Fibroblast of the aortic adventitia (primary cell): Measurements from ENCODE around the gene RAPGEF2. TPM values are rescaled to one million over a fixed set of nuclear protein-coding genes. Genes with fewer than 3 reads are reported as not detected.

Experiments
- DNase-seq: peaks from one replicate; pipeline ENCODE4 v3.0.0-alpha.2; 2010; ENCODE audit warnings: low read depth
- H3K4me3 ChIP-seq: 2 replicates; pipeline ENCODE4 v1.5.1; 2011; ENCODE audit warnings: low read depth, mild to moderate bottlenecking, control low read depth, low read length, moderate library complexity
- total RNA-seq: library from RNA; depleted of rRNA; stranded (reverse); fragments of >200 nt; gene quantifications from 2 replicates; pipeline ENCODE4 v1.2.3, GENCODE V29; 2012; ENCODE audit warnings: low replicate concordance
- TF ChIP-seq, protein P1 (sequence below): IDR thresholded peaks from 2 replicates; pipeline ENCODE4 v1.5.1; 2011; ENCODE audit warnings: mild to moderate bottlenecking, low read length, control low read depth, inconsistent platforms; ENCODE audit not compliant: insufficient read depth

Gene RAPGEF2
- total RNA-seq, 1 donor, result 44.0 TPM

DNA sequence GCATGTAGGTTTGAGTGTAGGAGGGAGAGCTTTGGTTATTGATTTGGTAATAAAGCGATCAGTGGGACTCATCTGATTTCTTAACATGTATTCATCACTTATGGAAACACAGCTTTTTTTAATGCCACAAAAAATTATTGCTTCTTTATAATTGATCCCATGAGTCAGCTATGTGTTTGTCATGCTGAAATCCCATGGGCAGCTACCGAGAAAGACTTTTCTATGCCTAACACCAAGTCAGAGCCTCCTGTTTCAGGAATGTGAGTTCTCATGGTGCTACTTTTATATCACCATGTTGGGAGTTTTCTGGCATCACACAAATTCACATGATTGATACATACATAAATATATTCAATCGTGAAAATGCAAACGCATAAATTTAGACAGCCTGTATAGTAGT, 165.7 kb downstream of the RAPGEF2 start:
- DNase-seq, result peak; percentile 55
- TF ChIP-seq, protein P1, sequence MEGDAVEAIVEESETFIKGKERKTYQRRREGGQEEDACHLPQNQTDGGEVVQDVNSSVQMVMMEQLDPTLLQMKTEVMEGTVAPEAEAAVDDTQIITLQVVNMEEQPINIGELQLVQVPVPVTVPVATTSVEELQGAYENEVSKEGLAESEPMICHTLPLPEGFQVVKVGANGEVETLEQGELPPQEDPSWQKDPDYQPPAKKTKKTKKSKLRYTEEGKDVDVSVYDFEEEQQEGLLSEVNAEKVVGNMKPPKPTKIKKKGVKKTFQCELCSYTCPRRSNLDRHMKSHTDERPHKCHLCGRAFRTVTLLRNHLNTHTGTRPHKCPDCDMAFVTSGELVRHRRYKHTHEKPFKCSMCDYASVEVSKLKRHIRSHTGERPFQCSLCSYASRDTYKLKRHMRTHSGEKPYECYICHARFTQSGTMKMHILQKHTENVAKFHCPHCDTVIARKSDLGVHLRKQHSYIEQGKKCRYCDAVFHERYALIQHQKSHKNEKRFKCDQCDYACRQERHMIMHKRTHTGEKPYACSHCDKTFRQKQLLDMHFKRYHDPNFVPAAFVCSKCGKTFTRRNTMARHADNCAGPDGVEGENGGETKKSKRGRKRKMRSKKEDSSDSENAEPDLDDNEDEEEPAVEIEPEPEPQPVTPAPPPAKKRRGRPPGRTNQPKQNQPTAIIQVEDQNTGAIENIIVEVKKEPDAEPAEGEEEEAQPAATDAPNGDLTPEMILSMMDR, result no peak
- peak overlapping the region; percentile 60 for H3K4me3 ChIP-seq

DNA sequence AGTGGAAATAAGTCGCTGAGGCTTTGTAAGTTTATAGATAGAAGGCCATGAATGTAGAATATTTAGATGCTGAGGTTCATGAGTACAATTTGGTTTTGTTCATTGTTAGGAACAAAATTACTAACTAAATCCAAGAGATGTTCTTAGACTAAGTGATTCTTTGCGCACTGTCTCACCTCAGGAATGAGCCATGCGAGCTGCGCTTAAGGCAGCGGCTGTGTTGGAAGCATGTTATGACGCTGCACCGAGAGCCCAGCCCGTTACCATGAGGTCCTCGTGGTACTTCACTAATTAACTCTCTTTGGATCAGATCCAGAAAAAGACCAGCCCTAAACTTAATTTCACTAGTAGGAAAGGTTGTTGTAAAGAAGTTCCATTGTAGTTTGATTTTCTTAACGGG, 166.2 kb downstream of the RAPGEF2 start:
- TF ChIP-seq, protein P1, result no peak
- no peak for DNase-seq
- H3K4me3 ChIP-seq, result no peak overlapping the region

DNA sequence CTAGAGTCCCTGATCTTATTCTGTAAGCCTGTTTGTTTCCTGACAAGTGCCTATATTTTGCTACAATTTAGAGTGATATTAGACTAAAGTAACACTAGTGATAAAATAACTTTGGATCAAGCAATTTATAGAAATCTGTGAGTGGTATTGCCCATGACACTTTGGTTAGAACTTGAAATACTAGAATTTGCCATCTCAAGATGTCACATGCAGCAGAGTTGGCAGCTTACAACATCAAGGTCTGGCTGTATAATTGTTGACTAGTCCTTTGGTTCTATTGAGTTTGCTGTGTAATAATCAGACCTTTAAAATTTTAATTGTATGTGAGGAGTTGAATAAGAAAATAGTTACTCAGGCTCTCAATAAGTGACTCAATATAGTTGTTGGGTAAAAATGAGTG, 167.1 kb downstream of the RAPGEF2 start:
- TF ChIP-seq, protein P1, result no peak
- no peak overlapping the region for H3K4me3 ChIP-seq
- no peak for DNase-seq

DNA sequence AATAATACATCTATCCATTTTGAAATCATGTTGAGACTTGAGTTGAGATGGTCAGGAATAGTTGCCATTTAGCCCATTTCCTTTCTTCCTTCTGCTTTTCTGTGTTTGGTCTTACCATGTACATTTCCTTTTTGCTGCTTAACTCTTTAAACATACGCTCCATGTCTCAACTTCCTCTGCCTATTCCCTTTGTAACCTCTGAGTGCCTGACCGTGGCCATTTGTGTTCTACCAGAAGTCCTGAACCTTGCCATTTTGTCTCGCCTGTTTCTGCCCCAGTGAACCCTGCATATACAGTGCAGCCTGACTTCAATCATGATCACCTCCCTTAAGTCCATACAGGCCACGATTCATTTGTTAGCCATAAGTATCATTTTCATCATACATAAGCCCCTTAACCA, 169.0 kb downstream of the RAPGEF2 start:
- H3K4me3 ChIP-seq, result no peak overlapping the region
- TF ChIP-seq, protein P1, result no peak
- DNase-seq, result no peak

DNA sequence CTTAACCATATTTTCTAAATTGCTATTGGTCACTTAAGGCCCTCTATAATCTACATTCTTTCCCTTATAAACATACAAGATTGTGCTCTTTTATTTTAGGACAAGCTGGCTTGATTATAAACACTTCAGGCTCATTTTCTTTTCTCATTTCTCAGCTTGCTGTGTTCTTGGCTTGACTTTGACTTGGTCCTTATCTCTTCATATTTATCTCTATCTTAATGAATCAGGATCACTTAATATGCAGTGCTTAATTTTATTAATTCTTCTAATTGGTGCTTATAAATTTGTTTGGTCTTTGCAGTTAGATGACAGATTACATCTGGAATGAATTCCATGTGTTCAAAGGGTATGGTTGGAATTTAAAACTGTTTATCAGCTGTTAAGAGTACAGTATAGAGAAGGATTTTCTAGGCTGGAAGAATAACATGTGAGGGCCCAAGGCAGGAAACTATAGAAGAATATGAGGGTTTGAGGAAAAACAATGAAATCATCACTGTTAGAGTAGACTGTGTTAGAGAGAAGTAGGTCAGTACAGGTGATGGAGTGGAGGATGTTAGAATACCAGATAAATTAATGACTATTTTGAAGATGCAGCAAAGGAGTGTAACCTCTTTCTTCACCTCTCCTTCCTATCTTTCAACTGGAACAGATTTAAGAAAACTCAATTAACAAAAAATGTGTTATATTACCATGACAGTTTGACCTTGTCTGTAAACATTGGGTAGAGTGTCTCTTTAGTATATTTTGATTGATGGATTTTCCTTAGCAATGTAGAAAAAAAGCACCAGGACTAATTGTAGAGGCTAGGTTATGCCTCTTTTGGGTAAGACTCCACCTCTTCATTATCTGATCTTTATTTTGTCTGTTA, 169.6 kb downstream of the RAPGEF2 start:
- peak; percentile 26 for DNase-seq
- TF ChIP-seq, protein P1, result no peak

DNA sequence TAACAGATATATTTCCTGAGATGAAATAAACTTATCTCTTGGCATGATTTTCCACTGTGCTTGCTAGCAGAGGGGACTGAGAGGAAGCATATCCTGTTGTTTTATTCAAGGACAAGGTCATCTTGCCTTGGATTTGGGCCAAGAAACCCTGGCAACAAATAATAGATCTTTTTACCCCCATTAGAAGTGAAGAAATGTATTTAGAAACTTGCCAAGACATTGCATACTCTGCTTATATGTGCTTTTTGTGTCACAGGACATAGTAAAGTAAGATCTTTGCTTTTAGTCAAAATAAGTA, 170.2 kb downstream of the RAPGEF2 start:
- TF ChIP-seq, protein P1, result no peak
- H3K4me3 ChIP-seq, result no peak overlapping the region
- DNase-seq, result peak; percentile 52

More for the DNA sequence above, 169.6 kb downstream of the RAPGEF2 start:
- H3K4me3 ChIP-seq, result no peak overlapping the region

DNA sequence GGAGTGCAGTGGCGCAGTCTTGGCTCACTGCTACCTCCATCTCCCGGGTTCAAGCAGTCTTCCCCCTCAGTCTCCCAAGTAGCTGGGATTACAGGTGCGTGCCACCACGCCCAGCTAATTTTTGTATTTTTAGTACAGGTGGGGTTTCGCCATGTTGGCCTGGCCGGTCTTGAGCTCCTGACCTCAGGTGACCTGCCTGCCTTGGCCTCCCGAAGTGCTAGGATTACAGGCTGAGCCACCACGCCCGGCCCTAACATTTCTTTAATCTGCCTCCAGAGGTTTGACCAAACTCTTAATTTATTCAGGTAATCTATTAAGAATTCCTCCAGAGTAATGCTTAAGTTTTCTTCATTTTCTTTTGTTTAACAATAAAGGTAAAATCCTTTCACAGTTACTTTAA, 171.0 kb downstream of the RAPGEF2 start:
- no peak for DNase-seq
- no peak overlapping the region for H3K4me3 ChIP-seq
- TF ChIP-seq, protein P1, result no peak
